B cell (primary cell): ENCODE results near the gene TBX4.
A peak's percentile ranks its signal among the peaks of the same experiment; 100 is the strongest.

Experiments used
- CTCF ChIP-seq: fragments of 200-600 bp; IDR thresholded peaks from one replicate; pipeline ENCODE4 v1.8.0; 2022; ENCODE audit warnings: antibody characterized with exemption, mild to moderate bottlenecking
- EZH2 ChIP-seq: IDR thresholded peaks from 2 replicates; pipeline ENCODE4 v1.6.1; 2012; ENCODE audit warnings: borderline replicate concordance, low read depth, mild to moderate bottlenecking, moderate library complexity, low read length; ENCODE audit not compliant: insufficient read depth, poor library complexity, severe bottlenecking

- no peak for TF ChIP-seq CTCF
- TF ChIP-seq EZH2 = peak; percentile 40
These were observed 503 bp upstream of the TBX4 start for GRCh38 chr17:61451538-61452300.
